Measurements from ENCODE around the gene REV1. TPM values are rescaled to one million over a fixed set of nuclear protein-coding genes. Genes with fewer than 3 reads are reported as not detected.

REV1 gene
- total RNA-seq, 1 donor from 2014 or later = 40.2 TPM

DNA sequence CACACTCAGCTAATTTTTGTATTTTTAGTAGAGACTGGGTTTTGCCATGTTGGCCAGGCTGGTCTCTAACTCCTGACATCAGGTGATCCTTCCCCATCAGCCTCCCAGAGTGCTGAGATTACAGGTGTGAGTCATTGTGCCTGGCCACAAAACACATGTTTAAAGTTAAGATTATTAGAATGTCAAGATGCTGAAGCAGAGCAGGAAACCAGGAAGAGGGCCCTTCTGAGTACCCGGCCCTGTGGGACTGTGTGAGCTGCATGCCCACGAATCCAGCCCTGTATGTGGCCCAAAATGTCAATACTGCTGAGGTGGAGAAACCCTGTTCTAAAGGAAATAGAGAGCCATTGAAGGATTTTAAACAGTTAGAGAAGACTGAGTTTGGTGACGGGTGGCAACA lies 31.0 kb upstream of the REV1 start:
- Mint-ChIP-seq H3K4me3 (ENCODE audit: unreplicated experiment) (no peak overlapping the region), H3K27me3 (ENCODE audit: unreplicated experiment) (peaks cover 4% of the 10 kb centered on the region), H3K9me3 (ENCODE audit: unreplicated experiment) (no peaks in the 10 kb centered on the region)

DNA sequence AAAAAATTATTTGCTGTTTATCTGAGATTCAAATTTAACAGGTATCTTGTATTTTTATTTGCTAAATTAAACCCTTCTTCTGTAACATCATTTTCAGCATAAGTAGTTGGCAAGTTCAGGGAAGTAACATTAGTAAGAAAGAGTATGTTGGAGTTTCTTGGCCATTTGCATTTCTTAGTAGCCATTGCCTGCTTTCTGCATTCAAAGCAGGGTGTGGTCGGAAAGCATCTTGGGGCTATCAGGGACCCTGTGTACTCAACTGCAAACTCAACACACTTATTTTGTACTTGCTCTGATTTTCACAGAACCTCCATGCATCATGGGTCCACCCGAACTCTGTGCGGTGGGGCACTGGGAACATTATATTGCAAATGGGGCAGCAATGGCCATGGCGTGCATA lies 30.4 kb upstream of the REV1 start:
- Mint-ChIP-seq H3K9me3 (ENCODE audit: unreplicated experiment) (no peaks in the 10 kb centered on the region), H3K27me3 (ENCODE audit: unreplicated experiment) (peaks cover 6% of the 10 kb centered on the region), H3K4me1 (ENCODE audit: unreplicated experiment) (no peaks in the 10 kb centered on the region), H3K36me3 (ENCODE audit: low read depth, unreplicated experiment) (no peaks in the 10 kb centered on the region), H3K4me3 (ENCODE audit: unreplicated experiment) (no peak overlapping the region), H3K27ac (ENCODE audit: unreplicated experiment) (no peak overlapping the region)
- no peak for DNase-seq (ENCODE audit: low spot score)
- TF ChIP-seq, protein P1, sequence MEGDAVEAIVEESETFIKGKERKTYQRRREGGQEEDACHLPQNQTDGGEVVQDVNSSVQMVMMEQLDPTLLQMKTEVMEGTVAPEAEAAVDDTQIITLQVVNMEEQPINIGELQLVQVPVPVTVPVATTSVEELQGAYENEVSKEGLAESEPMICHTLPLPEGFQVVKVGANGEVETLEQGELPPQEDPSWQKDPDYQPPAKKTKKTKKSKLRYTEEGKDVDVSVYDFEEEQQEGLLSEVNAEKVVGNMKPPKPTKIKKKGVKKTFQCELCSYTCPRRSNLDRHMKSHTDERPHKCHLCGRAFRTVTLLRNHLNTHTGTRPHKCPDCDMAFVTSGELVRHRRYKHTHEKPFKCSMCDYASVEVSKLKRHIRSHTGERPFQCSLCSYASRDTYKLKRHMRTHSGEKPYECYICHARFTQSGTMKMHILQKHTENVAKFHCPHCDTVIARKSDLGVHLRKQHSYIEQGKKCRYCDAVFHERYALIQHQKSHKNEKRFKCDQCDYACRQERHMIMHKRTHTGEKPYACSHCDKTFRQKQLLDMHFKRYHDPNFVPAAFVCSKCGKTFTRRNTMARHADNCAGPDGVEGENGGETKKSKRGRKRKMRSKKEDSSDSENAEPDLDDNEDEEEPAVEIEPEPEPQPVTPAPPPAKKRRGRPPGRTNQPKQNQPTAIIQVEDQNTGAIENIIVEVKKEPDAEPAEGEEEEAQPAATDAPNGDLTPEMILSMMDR (IDR thresholded peaks at IDR 0.05; ENCODE audit: unreplicated experiment) = no peak

More for the DNA sequence above, 31.0 kb upstream of the REV1 start:
- Mint-ChIP-seq H3K36me3 (ENCODE audit: low read depth, unreplicated experiment) (no peaks in the 10 kb centered on the region), H3K27ac (ENCODE audit: unreplicated experiment) (no peak overlapping the region), H3K4me1 (ENCODE audit: unreplicated experiment) (no peaks in the 10 kb centered on the region)
- TF ChIP-seq, protein P1 (IDR thresholded peaks at IDR 0.05; ENCODE audit: unreplicated experiment) = no peak
- no peak for DNase-seq (ENCODE audit: low spot score)

DNA sequence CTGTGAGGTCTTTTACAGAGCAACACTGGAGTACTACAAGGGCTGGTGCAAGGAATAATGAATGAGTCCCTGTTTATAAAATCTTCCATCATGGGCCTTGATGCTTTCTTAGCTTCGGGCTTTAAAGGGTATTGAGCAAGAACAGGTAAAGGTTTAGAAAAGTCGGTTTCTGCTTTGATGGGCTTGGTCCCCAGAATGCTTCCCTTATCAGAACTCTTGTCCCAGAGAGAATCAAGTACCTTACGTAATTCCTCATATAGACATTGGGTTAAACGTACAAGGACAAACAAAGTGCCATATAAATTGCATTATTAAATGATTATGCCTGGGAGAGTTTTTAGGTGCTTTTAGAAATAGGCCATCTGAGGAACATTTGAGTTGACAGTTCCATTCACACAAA lies 24.5 kb upstream of the REV1 start:
- TF ChIP-seq, protein P1 (IDR thresholded peaks at IDR 0.05; ENCODE audit: unreplicated experiment) = no peak
- H3K4me3 Mint-ChIP-seq (ENCODE audit: unreplicated experiment) = no peak overlapping the region

GRCh38 chr2:99512181-99512591 lies 22.4 kb upstream of the REV1 start:
- no peaks in the 10 kb centered on the region for H3K4me1 Mint-ChIP-seq (ENCODE audit: unreplicated experiment)
- H3K27ac Mint-ChIP-seq (ENCODE audit: unreplicated experiment) = no peak overlapping the region
- no peak for DNase-seq (ENCODE audit: low spot score)
- TF ChIP-seq, protein P1 (IDR thresholded peaks at IDR 0.05; ENCODE audit: unreplicated experiment) = no peak
- peaks cover 2% of the 10 kb centered on the region for H3K27me3 Mint-ChIP-seq (ENCODE audit: unreplicated experiment)
- no peaks in the 10 kb centered on the region for H3K36me3 Mint-ChIP-seq (ENCODE audit: low read depth, unreplicated experiment)
- no peaks in the 10 kb centered on the region for H3K9me3 Mint-ChIP-seq (ENCODE audit: unreplicated experiment)
- H3K4me3 Mint-ChIP-seq (ENCODE audit: unreplicated experiment) = no peak overlapping the region

More for the DNA sequence above, 24.5 kb upstream of the REV1 start:
- Mint-ChIP-seq H3K27me3 (ENCODE audit: unreplicated experiment) (peaks cover 6% of the 10 kb centered on the region), H3K27ac (ENCODE audit: unreplicated experiment) (no peak overlapping the region), H3K4me1 (ENCODE audit: unreplicated experiment) (no peaks in the 10 kb centered on the region), H3K9me3 (ENCODE audit: unreplicated experiment) (no peaks in the 10 kb centered on the region), H3K36me3 (ENCODE audit: low read depth, unreplicated experiment) (no peaks in the 10 kb centered on the region)
- no peak for DNase-seq (ENCODE audit: low spot score)

GRCh38 chr2:99509387-99509786 lies 19.6 kb upstream of the REV1 start:
- Mint-ChIP-seq H3K4me1 (ENCODE audit: unreplicated experiment) (no peaks in the 10 kb centered on the region), H3K9me3 (ENCODE audit: unreplicated experiment) (no peaks in the 10 kb centered on the region), H3K4me3 (ENCODE audit: unreplicated experiment) (no peak overlapping the region), H3K27ac (ENCODE audit: unreplicated experiment) (no peak overlapping the region), H3K36me3 (ENCODE audit: low read depth, unreplicated experiment) (no peaks in the 10 kb centered on the region), H3K27me3 (ENCODE audit: unreplicated experiment) (no peaks in the 10 kb centered on the region)
- TF ChIP-seq, protein P1 (IDR thresholded peaks at IDR 0.05; ENCODE audit: unreplicated experiment) = no peak
- DNase-seq (ENCODE audit: low spot score) = no peak
